ENCODE data around the gene MAP2K3. TPM values are rescaled to one million over a fixed set of nuclear protein-coding genes. Genes with fewer than 3 reads are reported as not detected.

MAP2K3 gene
- total RNA-seq, 2 experiments from 2014 or later: 151 to 153 TPM

DNA sequence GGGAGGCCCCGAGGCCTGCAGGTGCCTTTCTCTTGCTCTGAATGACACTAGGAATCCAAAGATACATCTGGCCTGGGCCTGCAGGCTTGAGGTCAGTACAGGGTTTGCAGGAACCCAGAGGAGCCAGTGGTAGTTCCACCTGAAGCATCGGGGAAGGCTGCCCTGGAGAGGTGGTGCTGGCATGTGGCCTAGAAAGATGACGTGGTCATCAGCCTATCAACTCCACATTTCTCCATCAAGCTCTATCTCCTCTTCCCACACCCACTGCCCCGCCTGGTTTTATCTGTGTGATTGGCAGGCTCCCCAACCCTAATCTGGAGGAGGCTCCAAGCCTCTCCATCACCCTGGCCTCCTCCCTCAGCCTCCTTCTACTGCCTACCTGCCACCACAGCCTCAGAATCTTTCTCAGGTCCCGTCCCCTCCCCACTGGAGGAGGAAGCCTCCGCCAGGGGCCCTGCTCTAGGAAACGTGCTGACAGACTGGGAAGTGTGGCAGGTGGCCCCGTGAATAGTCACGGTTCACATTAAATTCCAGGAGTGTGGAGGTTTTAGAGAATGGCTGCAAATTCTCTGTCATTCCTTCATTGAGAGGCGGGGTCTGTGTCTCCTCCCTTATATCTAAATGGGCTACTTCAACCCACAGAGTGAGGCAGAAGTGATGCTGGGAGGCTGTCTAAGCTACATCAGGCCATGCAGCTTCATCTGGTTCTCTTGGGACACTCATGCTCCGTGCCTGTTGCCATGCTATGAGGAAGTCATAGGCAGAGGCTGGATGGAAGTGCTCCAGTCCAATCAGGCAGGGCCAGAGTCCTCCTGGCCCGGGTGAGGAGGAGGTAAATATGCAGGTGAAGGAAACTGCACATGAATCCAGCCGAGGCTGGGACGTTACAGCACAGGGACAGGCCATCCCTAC is 11.4 kb upstream of the MAP2K3 start:
- no peak overlapping the region for H3K4me3 Mint-ChIP-seq
- ATAC-seq (no peak), DNase-seq (no peak)
- intact Hi-C loops (cut with micrococcal nuclease): no loop called here
- no peaks in the 10 kb centered on the region for H3K9me3 Mint-ChIP-seq
- H3K4me1 Mint-ChIP-seq (ENCODE audit: low read depth): peaks cover 22% of the 10 kb centered on the region
- no peaks in the 10 kb centered on the region for H3K27me3 Mint-ChIP-seq
- POLR2A ChIA-PET: interaction anchor here (6.5 kb wide), 1 partner anchor 15 kb away, joined by 36 read pairs; no protein-coding TSS in a partner anchor
- CTCF ChIA-PET: interaction anchor here (5.2 kb wide), 1 partner anchor 14 kb away, joined by 29 read pairs; no protein-coding TSS in a partner anchor
- no peaks in the 10 kb centered on the region for H3K36me3 Mint-ChIP-seq (ENCODE audit: low read depth)
- H3K27ac Mint-ChIP-seq: no peak overlapping the region
- TF ChIP-seq, protein P1, sequence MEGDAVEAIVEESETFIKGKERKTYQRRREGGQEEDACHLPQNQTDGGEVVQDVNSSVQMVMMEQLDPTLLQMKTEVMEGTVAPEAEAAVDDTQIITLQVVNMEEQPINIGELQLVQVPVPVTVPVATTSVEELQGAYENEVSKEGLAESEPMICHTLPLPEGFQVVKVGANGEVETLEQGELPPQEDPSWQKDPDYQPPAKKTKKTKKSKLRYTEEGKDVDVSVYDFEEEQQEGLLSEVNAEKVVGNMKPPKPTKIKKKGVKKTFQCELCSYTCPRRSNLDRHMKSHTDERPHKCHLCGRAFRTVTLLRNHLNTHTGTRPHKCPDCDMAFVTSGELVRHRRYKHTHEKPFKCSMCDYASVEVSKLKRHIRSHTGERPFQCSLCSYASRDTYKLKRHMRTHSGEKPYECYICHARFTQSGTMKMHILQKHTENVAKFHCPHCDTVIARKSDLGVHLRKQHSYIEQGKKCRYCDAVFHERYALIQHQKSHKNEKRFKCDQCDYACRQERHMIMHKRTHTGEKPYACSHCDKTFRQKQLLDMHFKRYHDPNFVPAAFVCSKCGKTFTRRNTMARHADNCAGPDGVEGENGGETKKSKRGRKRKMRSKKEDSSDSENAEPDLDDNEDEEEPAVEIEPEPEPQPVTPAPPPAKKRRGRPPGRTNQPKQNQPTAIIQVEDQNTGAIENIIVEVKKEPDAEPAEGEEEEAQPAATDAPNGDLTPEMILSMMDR (IDR thresholded peaks at IDR 0.05): no peak

DNA sequence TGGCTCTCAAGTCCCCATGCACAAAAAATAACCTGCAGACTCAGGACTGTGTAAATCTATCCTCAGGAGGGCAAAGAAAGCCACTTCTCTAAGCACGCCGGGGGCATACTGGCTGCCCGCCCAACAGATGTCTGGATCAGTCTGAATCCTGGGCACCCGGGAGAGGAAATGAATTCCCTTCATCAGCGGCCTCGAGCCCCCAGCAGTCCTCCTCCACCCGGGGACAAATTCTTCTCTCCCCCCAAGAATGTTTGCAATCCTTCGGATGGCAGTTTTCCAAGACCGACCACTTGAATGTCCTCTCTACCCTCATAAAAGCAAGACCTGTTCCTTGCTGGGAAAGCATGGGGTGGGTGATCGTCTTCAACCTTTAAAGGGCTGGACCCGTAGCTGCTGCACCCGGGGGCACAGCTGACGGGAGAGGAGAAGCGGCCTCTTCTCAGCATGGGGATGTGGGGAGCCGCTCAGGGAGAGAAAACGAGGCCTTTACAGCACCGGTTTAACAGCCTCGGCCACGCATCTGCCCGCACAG is 9.4 kb upstream of the MAP2K3 start:
- H3K4me3 Mint-ChIP-seq: peak overlapping the region; percentile 82
- ChIA-PET CTCF (interaction anchor here (1.0 to 5.2 kb wide), 7 partner anchors 9 to 238 kb away, joined by 4 to 29 read pairs (median 7); no protein-coding TSS in a partner anchor), POLR2A (interaction anchor here (0.8 to 6.5 kb wide), 5 partner anchors 11 to 176 kb away, joined by 3 to 36 read pairs (median 3); no protein-coding TSS in a partner anchor)
- intact Hi-C loops (cut with micrococcal nuclease): no loop called here
- ATAC-seq (peak; percentile 5), DNase-seq (peak; percentile 33)
- no peaks in the 10 kb centered on the region for H3K36me3 Mint-ChIP-seq (ENCODE audit: low read depth)
- TF ChIP-seq, protein P1 (IDR thresholded peaks at IDR 0.05): no peak
- no peaks in the 10 kb centered on the region for H3K27me3 Mint-ChIP-seq
- H3K27ac Mint-ChIP-seq: no peak overlapping the region
- H3K4me1 Mint-ChIP-seq (ENCODE audit: low read depth): peaks cover 34% of the 10 kb centered on the region
- H3K9me3 Mint-ChIP-seq: no peaks in the 10 kb centered on the region

DNA sequence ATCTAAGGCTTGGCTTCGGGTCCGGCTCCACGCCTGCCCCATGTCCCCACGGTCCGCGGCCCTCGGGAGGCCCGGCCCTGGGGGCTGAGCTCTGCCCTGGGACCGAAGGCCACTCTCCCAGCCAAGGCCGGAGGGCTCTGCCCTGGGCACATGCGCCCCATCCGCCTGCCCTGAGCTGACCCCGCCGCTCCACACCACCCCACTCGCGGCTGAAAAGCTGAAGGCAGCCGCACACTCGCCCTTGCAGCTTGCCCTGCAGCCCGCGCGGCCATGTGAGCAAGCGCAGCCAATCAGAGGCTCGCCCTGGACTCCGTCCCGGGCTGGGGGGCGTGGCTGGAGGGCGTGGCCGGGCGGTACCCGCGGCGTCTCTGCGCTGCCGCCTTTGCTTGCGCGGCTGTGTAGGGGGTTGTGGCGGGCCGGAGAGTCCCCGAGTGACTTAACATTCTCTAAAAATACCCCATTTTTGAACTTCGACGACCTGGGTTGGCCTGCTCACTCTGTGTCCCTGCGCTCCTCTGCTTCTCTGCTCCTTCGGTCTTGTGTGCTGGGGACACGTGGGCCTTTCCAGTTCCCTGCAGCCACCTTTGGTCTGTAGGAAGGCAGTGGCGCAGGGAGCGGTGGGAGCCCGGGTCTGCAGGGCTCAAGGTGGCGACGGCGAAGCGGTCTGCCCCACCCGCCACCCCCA is 8.8 kb upstream of the MAP2K3 start:
- TF ChIP-seq, protein P1 (IDR thresholded peaks at IDR 0.05): peak; percentile 6
- peak; percentile 85 for ATAC-seq
- peak overlapping the region; percentile 82 for H3K4me3 Mint-ChIP-seq
- no peaks in the 10 kb centered on the region for H3K36me3 Mint-ChIP-seq (ENCODE audit: low read depth)
- H3K4me1 Mint-ChIP-seq (ENCODE audit: low read depth): peaks cover 38% of the 10 kb centered on the region
- H3K27me3 Mint-ChIP-seq: no peaks in the 10 kb centered on the region
- H3K27ac Mint-ChIP-seq: peak overlapping the region; percentile 87
- no peaks in the 10 kb centered on the region for H3K9me3 Mint-ChIP-seq
- peak; percentile 96 for DNase-seq
- CTCF ChIA-PET: interaction anchor here (1.0 to 5.2 kb wide), 8 partner anchors 8 to 237 kb away, joined by 4 to 29 read pairs (median 6); no protein-coding TSS in a partner anchor
- POLR2A ChIA-PET: interaction anchor here (0.8 to 6.5 kb wide), 5 partner anchors 11 to 177 kb away, joined by 3 to 36 read pairs (median 3); no protein-coding TSS in a partner anchor
- intact Hi-C loops (cut with micrococcal nuclease): no loop called here

DNA sequence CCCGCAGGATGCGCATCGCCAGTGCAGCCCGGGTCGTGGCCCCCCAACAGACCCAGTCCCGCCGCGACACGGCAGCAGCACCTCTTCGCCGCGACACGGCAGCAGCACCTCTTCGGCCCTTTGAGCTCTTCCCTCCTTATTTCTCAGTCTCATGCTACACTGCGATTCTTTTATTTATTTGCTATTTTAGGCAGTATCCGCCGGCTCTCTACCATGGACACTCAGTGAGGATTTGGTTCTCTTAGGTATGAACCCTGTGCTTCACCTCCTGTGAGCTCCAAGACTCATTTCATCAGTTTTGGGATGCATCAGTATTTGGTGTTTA is 8.3 kb upstream of the MAP2K3 start:
- ChIA-PET POLR2A (interaction anchor here (1.0 to 6.5 kb wide), 4 partner anchors 12 to 181 kb away, joined by 3 to 36 read pairs (median 4); no protein-coding TSS in a partner anchor), CTCF (interaction anchor here (0.9 to 5.2 kb wide), 9 partner anchors 11 to 237 kb away, joined by 3 to 29 read pairs (median 5); no protein-coding TSS in a partner anchor)
- TF ChIP-seq, protein P1 (IDR thresholded peaks at IDR 0.05): no peak
- H3K4me1 Mint-ChIP-seq (ENCODE audit: low read depth): peaks cover 38% of the 10 kb centered on the region
- no peaks in the 10 kb centered on the region for H3K27me3 Mint-ChIP-seq
- H3K9me3 Mint-ChIP-seq: no peaks in the 10 kb centered on the region
- no peak for ATAC-seq
- intact Hi-C loops (cut with micrococcal nuclease): no loop called here
- no peak for DNase-seq
- H3K36me3 Mint-ChIP-seq (ENCODE audit: low read depth): no peaks in the 10 kb centered on the region
- peak overlapping the region; percentile 87 for H3K27ac Mint-ChIP-seq
- peak overlapping the region; percentile 82 for H3K4me3 Mint-ChIP-seq
